HFFc6 (cell line): Measurements from ENCODE around the gene MEF2C. TPM values are rescaled to one million over a fixed set of nuclear protein-coding genes. Genes with fewer than 3 reads are reported as not detected.
"Not testable (repeated sequence)": the region's sequence is repeated elsewhere in the genome, so short reads cannot be mapped to it uniquely, and the experiment has no call there.

Source experiments
- DNase-seq: peaks from one replicate; pipeline ENCODE4 v3.0.0-alpha.2; 2018
- H3K27ac Mint-ChIP-seq: 2 replicates; pipeline ENCODE4 v1.8.0; 2020; ENCODE audit warnings: mild to moderate bottlenecking, mixed read lengths
- H3K27me3 Mint-ChIP-seq: 2 replicates; pipeline ENCODE4 v1.8.0; 2021; ENCODE audit warnings: mild to moderate bottlenecking, moderate library complexity, mixed read lengths; ENCODE audit not compliant: insufficient read depth
- H3K36me3 Mint-ChIP-seq: 2 replicates; pipeline ENCODE4 v1.8.0; 2021; ENCODE audit warnings: low read depth, mixed read lengths
- H3K4me1 Mint-ChIP-seq: 2 replicates; pipeline ENCODE4 v1.8.0; 2020; ENCODE audit warnings: low read depth, mixed read lengths
- H3K4me3 Mint-ChIP-seq: 2 replicates; pipeline ENCODE4 v1.8.0; 2020; ENCODE audit warnings: mild to moderate bottlenecking, moderate library complexity, mixed read lengths
- H3K9me3 Mint-ChIP-seq: 2 replicates; pipeline ENCODE4 v1.8.0; 2020; ENCODE audit warnings: mild to moderate bottlenecking, mixed read lengths
- total RNA-seq, 6 experiments: library from RNA; stranded (reverse); fragmentation: NEBNext Ultra II Directional; extraction: Animal tissue kit (Norgen Biotek cat#: 25700); gene quantifications; 2 replicates in 1 of 6; 3 replicates in 5 of 6; pipeline ENCODE4 v1.2.3, GENCODE V29; 2021
- TF ChIP-seq, protein P1 (sequence below): fragments of 200-600 bp; sonication (generic); IDR thresholded peaks from 2 replicates; pipeline ENCODE4 v1.5.0; 2021; ENCODE audit warnings: antibody characterized with exemption, mild to moderate bottlenecking

MEF2C gene
- total RNA-seq, 6 experiments from 2014 or later: 3.6 to 12.6 (median 9.2) TPM

DNA sequence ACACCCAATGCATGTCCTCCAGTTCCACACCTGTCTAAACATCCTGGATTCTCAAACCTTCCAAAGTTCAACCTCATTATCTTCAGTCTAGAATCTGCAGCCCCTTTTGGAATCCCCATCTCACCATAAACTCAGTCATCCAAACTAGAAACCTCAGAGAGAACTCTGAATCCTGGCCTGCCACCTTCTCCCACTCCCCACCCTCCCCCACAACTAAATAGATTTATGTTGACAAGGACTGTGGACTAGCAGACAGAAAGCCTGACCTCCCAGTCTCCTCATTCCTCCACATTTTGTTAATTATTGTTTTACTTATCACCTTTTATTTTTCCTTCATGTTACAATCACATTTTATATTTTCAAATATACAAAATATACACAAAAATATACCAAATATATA lies 76.6 kb downstream of the MEF2C start:
- no peak overlapping the region for H3K4me3 Mint-ChIP-seq
- H3K27ac Mint-ChIP-seq: no peak overlapping the region
- peaks cover 6% of the 10 kb centered on the region; the same call in 1 of the 2 replicates for H3K36me3 Mint-ChIP-seq
- TF ChIP-seq, protein P1, sequence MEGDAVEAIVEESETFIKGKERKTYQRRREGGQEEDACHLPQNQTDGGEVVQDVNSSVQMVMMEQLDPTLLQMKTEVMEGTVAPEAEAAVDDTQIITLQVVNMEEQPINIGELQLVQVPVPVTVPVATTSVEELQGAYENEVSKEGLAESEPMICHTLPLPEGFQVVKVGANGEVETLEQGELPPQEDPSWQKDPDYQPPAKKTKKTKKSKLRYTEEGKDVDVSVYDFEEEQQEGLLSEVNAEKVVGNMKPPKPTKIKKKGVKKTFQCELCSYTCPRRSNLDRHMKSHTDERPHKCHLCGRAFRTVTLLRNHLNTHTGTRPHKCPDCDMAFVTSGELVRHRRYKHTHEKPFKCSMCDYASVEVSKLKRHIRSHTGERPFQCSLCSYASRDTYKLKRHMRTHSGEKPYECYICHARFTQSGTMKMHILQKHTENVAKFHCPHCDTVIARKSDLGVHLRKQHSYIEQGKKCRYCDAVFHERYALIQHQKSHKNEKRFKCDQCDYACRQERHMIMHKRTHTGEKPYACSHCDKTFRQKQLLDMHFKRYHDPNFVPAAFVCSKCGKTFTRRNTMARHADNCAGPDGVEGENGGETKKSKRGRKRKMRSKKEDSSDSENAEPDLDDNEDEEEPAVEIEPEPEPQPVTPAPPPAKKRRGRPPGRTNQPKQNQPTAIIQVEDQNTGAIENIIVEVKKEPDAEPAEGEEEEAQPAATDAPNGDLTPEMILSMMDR: no peak
- H3K9me3 Mint-ChIP-seq: no peaks in the 10 kb centered on the region
- DNase-seq: no peak
- no peaks in the 10 kb centered on the region for H3K4me1 Mint-ChIP-seq
- H3K27me3 Mint-ChIP-seq: no peaks in the 10 kb centered on the region

GRCh38 chr5:88805151-88805784 lies 77.7 kb downstream of the MEF2C start:
- DNase-seq: no peak
- H3K4me3 Mint-ChIP-seq: no peak overlapping the region
- TF ChIP-seq, protein P1: no peak
- H3K9me3 Mint-ChIP-seq: no peaks in the 10 kb centered on the region
- no peak overlapping the region for H3K27ac Mint-ChIP-seq
- H3K4me1 Mint-ChIP-seq: no peaks in the 10 kb centered on the region
- H3K27me3 Mint-ChIP-seq: peaks cover 2% of the 10 kb centered on the region; the same call in 1 of the 2 replicates
- H3K36me3 Mint-ChIP-seq: peaks cover 6% of the 10 kb centered on the region; the same call in 1 of the 2 replicates

DNA sequence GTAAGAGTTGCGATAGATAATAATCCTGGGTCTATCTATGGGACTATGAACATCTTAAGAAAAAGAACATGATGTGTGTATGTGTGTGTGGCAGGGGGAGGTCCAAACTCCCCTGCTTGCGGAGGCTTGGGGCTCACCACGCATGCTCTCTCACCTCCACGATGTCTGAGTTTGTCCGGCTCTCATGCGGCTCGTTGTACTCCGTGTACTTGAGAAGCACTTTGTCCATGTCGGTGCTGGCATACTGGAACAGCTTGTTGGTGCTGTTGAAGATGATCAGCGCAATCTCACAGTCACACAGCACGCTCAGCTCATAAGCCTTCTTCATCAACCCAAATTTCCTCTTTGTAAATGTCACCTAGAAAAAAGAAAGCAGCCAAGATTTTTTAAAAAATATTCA lies 78.5 kb downstream of the MEF2C start:
- Mint-ChIP-seq H3K36me3 (peaks cover 6% of the 10 kb centered on the region; the same call in 1 of the 2 replicates), H3K9me3 (no peaks in the 10 kb centered on the region), H3K27me3 (peaks cover 2% of the 10 kb centered on the region; the same call in 1 of the 2 replicates)

DNA sequence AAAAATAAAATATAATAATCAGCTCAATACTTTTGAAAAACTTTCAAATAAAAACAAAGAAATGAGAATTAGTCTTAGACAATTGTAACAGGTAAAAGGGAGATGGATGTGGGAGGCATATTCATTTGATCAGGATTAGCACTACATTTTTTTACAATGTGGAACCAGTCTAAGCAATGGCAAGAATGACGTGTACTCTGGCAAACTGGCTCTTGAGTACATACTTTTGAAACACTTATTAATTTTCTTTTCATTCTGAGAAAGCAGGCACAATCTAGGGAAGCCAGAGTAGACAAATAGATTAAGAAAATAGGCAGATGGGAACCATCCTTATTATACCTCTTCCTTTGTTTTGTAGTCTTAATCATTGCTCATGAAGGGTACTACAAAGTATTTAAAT lies 79.7 kb downstream of the MEF2C start:
- H3K27ac Mint-ChIP-seq: no peak overlapping the region
- H3K4me3 Mint-ChIP-seq: no peak overlapping the region
- H3K4me1 Mint-ChIP-seq: no peaks in the 10 kb centered on the region
- no peak for DNase-seq
- H3K36me3 Mint-ChIP-seq: peaks cover 11% of the 10 kb centered on the region; the same call in 1 of the 2 replicates
- no peaks in the 10 kb centered on the region for H3K9me3 Mint-ChIP-seq
- TF ChIP-seq, protein P1: no peak
- H3K27me3 Mint-ChIP-seq: peaks cover 2% of the 10 kb centered on the region; the same call in 1 of the 2 replicates

More for the DNA sequence above, 78.5 kb downstream of the MEF2C start:
- no peak overlapping the region for H3K27ac Mint-ChIP-seq
- H3K4me3 Mint-ChIP-seq: no peak overlapping the region
- TF ChIP-seq, protein P1: no peak
- H3K4me1 Mint-ChIP-seq: no peaks in the 10 kb centered on the region
- no peak for DNase-seq

DNA sequence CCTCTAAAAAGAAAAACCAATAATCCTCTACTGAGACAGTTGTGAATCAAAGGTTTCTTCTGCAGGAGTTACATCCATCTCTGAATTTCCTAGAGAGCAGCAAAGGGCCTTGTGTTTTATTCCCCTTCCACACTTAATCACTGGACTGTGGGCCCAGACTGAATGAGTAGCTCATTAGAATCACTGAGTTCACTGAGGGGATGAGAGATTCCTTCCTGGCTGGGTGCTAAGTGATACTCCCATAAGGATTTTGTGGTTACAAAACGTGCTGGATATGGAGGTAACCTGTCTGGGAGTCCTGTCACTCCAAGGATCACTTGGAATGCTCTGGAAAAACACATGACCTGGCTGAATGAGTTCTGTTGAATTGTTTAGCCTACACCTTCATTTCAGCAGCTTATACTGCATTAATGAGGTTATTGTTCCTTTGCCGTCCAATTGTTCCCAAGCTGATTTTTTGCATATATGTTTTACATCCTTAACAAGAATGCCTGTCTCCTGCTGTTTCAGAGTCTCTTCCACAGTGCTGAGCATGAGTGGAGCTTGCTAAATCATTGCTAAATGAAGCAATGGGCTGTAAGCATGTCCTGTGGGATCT lies 82.9 kb downstream of the MEF2C start:
- no peak overlapping the region for H3K4me3 Mint-ChIP-seq

GRCh38 chr5:88798933-88799332 lies 84.1 kb downstream of the MEF2C start:
- not testable (repeated sequence) for DNase-seq, H3K9me3 Mint-ChIP-seq, H3K27me3 Mint-ChIP-seq, H3K4me1 Mint-ChIP-seq, H3K27ac Mint-ChIP-seq, H3K4me3 Mint-ChIP-seq
- peaks cover 16% of the 10 kb centered on the region; the same call in 1 of the 2 replicates for H3K36me3 Mint-ChIP-seq

More for the DNA sequence above, 82.9 kb downstream of the MEF2C start:
- TF ChIP-seq, protein P1: no peak
- H3K27me3 Mint-ChIP-seq: peaks cover 2% of the 10 kb centered on the region; the same call in 1 of the 2 replicates
- no peaks in the 10 kb centered on the region for H3K9me3 Mint-ChIP-seq
- no peaks in the 10 kb centered on the region for H3K4me1 Mint-ChIP-seq
- peaks cover 16% of the 10 kb centered on the region; the same call in 1 of the 2 replicates for H3K36me3 Mint-ChIP-seq
- no peak for DNase-seq
- no peak overlapping the region for H3K27ac Mint-ChIP-seq

DNA sequence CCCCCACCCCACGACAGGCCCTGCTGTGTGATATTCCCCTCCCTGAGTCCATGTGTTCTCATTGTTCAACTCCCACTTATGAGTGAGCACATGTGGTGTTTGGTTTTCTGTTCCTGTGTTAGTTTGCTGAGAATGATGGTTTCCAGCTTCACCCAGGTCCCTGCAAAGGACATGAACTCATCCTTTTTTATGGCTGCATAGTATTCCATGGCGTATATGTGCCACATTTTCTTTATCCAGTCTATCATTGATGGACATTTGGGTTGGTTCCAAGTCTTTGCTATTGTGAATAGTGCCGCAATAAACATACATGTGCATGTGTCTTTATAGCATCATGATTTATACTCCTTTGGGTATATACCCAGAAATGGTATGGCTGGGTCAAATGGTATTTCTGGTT lies 89.2 kb downstream of the MEF2C start:
- not testable (repeated sequence) for H3K4me3 Mint-ChIP-seq, H3K27me3 Mint-ChIP-seq, H3K9me3 Mint-ChIP-seq, DNase-seq, H3K27ac Mint-ChIP-seq
- peaks cover 14% of the 10 kb centered on the region; the same call in 1 of the 2 replicates for H3K36me3 Mint-ChIP-seq
- H3K4me1 Mint-ChIP-seq: peaks cover 17% of the 10 kb centered on the region
